GM12878 (cell line): ENCODE results near the gene YTHDF1. TPM values are rescaled to one million over a fixed set of nuclear protein-coding genes. Genes with fewer than 3 reads are reported as not detected.

Source experiments
- ATAC-seq: fragments of 200-7000 bp; cut with Tn5 transposase; 3 replicates; pipeline ENCODE4 v1.9.1; 2020; ENCODE audit warnings: mild to moderate bottlenecking, moderate library complexity
- BruUV-seq: library from RNA; stranded (reverse); fragments of 400-500 nt; replicated peaks from 2 replicates; lab custom pipeline; 2021; lab: Mats Ljungman, UMichigan
- CTCF ChIA-PET: fragments of 300-600 bp; sonication (Branson Sonifier 250); formaldehyde crosslinking; extraction: SDS; loops from one replicate; lab custom pipeline; 2021; ENCODE audit warnings: inconsistent platforms; lab: Yijun Ruan, JAX
- POLR2A ChIA-PET: fragments of 350-600 bp; formaldehyde crosslinking; extraction: SDS; loops from one replicate; lab custom pipeline; 2021; ENCODE audit warnings: inconsistent platforms; lab: Charles Lee
- RAD21 ChIA-PET: fragments of 300-600 bp; sonication (Branson Sonifier 250); formaldehyde crosslinking; loops from one replicate; lab custom pipeline; 2023; ENCODE audit warnings: antibody characterized with exemption; ENCODE audit not compliant: unreplicated experiment; lab: Charles Lee
- SMC1A ChIA-PET: fragments of 300-600 bp; sonication (Branson Sonifier 250); formaldehyde crosslinking; loops from one replicate; lab custom pipeline; 2023; ENCODE audit not compliant: unreplicated experiment, uncharacterized antibody; lab: Charles Lee
- DNase-seq: peaks from one replicate; pipeline ENCODE4 v3.0.0-alpha.2; 2011; ENCODE audit warnings: low read depth, low spot score
- FAIRE-seq: peaks from 3 replicates; lab custom pipeline; 2011; peaks lifted over from hg19 to GRCh38; lab: Jason Lieb, UNC
- H2AFZ ChIP-seq: 2 replicates; pipeline ENCODE4 v1.6.0; 2011; ENCODE audit warnings: low read depth, low read length, control low read depth; ENCODE audit not compliant: control insufficient read depth
- H3K27ac ChIP-seq: 2 replicates; pipeline ENCODE4 v1.5.1; 2011; ENCODE audit warnings: control low read depth; ENCODE audit not compliant: control insufficient read depth, insufficient read depth
- H3K27me3 ChIP-seq, 2 experiments: replicated peaks in 1 of 2; 2 replicates each; pipeline versions ENCODE4 v1.6.0 to v1.6.1; 2011; ENCODE audit warnings: low read length in 1 of 2; ENCODE audit not compliant: control insufficient read depth in 2 of 2, insufficient read depth in 2 of 2
- H3K36me3 ChIP-seq, 2 experiments: 2 replicates each; pipeline ENCODE4 v1.5.1; 2011; ENCODE audit warnings: low read length in 1 of 2; ENCODE audit not compliant: control insufficient read depth in 2 of 2, insufficient read depth in 2 of 2
- H3K4me1 ChIP-seq: 2 replicates; pipeline ENCODE4 v1.6.1; 2011; ENCODE audit warnings: mild to moderate bottlenecking, low read length, moderate library complexity, mixed read lengths; ENCODE audit not compliant: control insufficient read depth, insufficient read depth
- H3K4me2 ChIP-seq: 2 replicates; pipeline ENCODE4 v1.6.0; 2011; ENCODE audit warnings: control low read depth; ENCODE audit not compliant: control insufficient read depth, insufficient read depth
- H3K4me3 ChIP-seq: fragments of 200-600 bp; sonication (generic); 2 replicates; pipeline ENCODE4 v1.5.1; 2016
- H3K79me2 ChIP-seq: 2 replicates; pipeline ENCODE4 v1.6.0; 2011; ENCODE audit warnings: low read length; ENCODE audit not compliant: control insufficient read depth, insufficient read depth
- H3K9ac ChIP-seq: 2 replicates; pipeline ENCODE4 v1.8.0; 2011; ENCODE audit warnings: low read length, control low read depth, mixed read lengths; ENCODE audit not compliant: control insufficient read depth, insufficient read depth
- H3K9me3 ChIP-seq: replicated peaks from 3 replicates; pipeline ENCODE4 v1.5.1; 2011; ENCODE audit warnings: mild to moderate bottlenecking, low read length; ENCODE audit not compliant: control insufficient read depth, insufficient read depth
- H4K20me1 ChIP-seq: 2 replicates; pipeline ENCODE4 v1.6.0; 2011; ENCODE audit not compliant: control insufficient read depth, insufficient read depth
- CBX5 ChIP-seq: sonication (generic); IDR thresholded peaks from 2 replicates; pipeline ENCODE4 v1.6.1; 2016; ENCODE audit warnings: low read depth, moderate library complexity, mild to moderate bottlenecking, inconsistent platforms
- ZNF274 ChIP-seq: IDR thresholded peaks from one replicate; pipeline ENCODE4 v1.8.0; 2011; ENCODE audit not compliant: insufficient read length, insufficient read depth
- WGBS: methylation state at CpG from one replicate; pipeline ENCODE4 v1.1.6; 2016; ENCODE audit warnings: low lambda C conversion rate; ENCODE audit not compliant: insufficient replicate concordance, insufficient coverage; ENCODE audit errors: missing lambda C conversion rate; 5-methylcytosine and 5-hydroxymethylcytosine counted together
- in situ Hi-C: fragments of 300-500 bp; cut with MboI; formaldehyde crosslinking; loops from 9 replicates; pipeline ENCODE4 v1.14.3; 2018; ENCODE audit warnings: mixed read lengths
- intact Hi-C: fragments of 100-400 bp; cut with micrococcal nuclease; formaldehyde crosslinking; loops from one replicate; pipeline ENCODE4 v1.14.2; 2022; ENCODE audit not compliant: unreplicated experiment
- microRNA counts: library from miRNA; unstranded; fragments of <30 nt; microRNA quantifications from one replicate; lab custom pipeline; 2016
- microRNA-seq: library from miRNA; unstranded; fragments of <30 nt; microRNA quantifications from one replicate; pipeline ENCODE4, GENCODE V29; 2018
- polyA plus RNA-seq, 11 experiments: library from polyadenylated mRNA; depleted of rRNA in 4 of 11; unstranded in 6 of 11; stranded (reverse) in 5 of 11; fragments of >200 nt; fragmentation: Nextera tagmentation in 4 of 11; fragmentation: Illumina TruSeq in 1 of 11; extraction: Ambion mirVana in 4 of 11; extraction: Trizol in 1 of 11; gene quantifications; 1 replicate in 1 of 11; 2 replicates in 10 of 11; pipeline versions ENCODE4 v1.2.1 to v1.2.3, GENCODE V29; 2011 to 2016; ENCODE audit warnings: inconsistent platforms in 2 of 11, missing spikeins in 2 of 11, low read depth in 1 of 11
- small RNA-seq: library from RNA; depleted of rRNA; stranded (forward); fragments of <200 nt; gene quantifications from one replicate; pipeline ENCODE3, GENCODE V24; 2014
- total RNA-seq, 4 experiments: library from RNA; depleted of rRNA in 3 of 4; stranded (reverse); fragments of >200 nt in 3 of 4; fragmentation: Illumina TruSeq in 1 of 4; extraction: Trizol in 1 of 4; gene quantifications; 2 replicates each; pipeline versions ENCODE4 v1.2.1 to v1.2.3, GENCODE V29; 2013 to 2021

Gene YTHDF1
- total and polyA plus RNA-seq, 10 of the 15 experiments (the other 5 are each of a cell fraction or from before 2014, with no cell fraction given): 4.6 to 37.8 (median 20.5) TPM

DNA sequence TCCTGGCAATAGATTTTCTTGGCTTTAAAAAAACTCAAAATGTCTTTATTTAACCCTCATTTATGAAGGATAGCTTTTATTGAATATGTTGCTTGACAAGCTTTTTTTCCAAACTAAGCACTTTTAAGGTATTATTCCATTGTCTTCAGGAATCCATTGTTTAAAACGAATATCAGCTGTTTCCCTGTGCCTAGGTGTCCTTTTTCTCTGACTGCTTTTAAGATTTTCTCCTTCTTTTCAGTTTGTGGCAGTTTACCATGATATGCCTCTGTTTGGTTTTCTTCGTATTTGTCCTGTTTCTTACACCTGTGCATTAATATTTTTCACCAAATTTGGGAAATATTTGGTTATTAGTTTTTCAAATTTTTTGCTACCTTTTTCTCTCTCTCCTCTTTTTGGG is 68.4 kb downstream of the YTHDF1 start:
- Histone ChIP-seq H2AFZ (no peak overlapping the region), H3K4me3 (no peak overlapping the region), H3K27me3 (peaks cover 0 to 3% of the 10 kb centered on the region in 2 experiments; a peak in 2 of 4 replicates), H4K20me1 (no peaks in the 10 kb centered on the region), H3K79me2 (no peaks in the 10 kb centered on the region), H3K36me3 (no peaks in the 10 kb centered on the region), H3K27ac (no peak overlapping the region), H3K4me1 (no peaks in the 10 kb centered on the region), H3K9ac (no peak overlapping the region), H3K9me3 (no peaks in the 10 kb centered on the region; the same call in none of the 3 replicates), H3K4me2 (no peak overlapping the region)
- ATAC-seq (no peak), DNase-seq (no peak), FAIRE-seq (no peak)
- RAD21 ChIA-PET: no interaction called here
- POLR2A ChIA-PET: no interaction called here
- intact Hi-C loops: no loop called here
- CTCF ChIA-PET: no interaction called here
- in situ Hi-C loops: no loop called here
- no peak for TF ChIP-seq ZNF274
- TF ChIP-seq CBX5: peak; percentile 84; the same call in 1 of the 2 replicates
- SMC1A ChIA-PET: no interaction called here
- WGBS: 0% methylated on average over 2 of the region's 2 CpGs
- BruUV-seq: no TSS peak

MicroRNA genes within 50 kb of the gene (microRNA counts, 767-probe panel; counts per million panel counts)
- microRNA hsa-miR-124-3p (lab: Ali Mortazavi, UCI): 1,512 counts per million, percentile 58 among the panel's probes with 10 or more counts
- 1,346 counts per million, percentile 48 among the panel's probes with 10 or more counts for microRNA hsa-miR-3196 (lab: Ali Mortazavi, UCI)

Small RNA genes lying within 50 kb of the gene (microRNA-seq; reads per million reads assigned to microRNA genes)
- gene MIR124-3 (not detected), gene MIR3196 (not detected)

Small RNA genes lying within 50 kb of the gene (small RNA-seq; reads per million reads assigned to genes)
- gene MIR124-3 (not detected), gene MIR3196 (not detected)

Other genes with a start within 250 kb of the YTHDF1 start
- not detected in 2 replicates for gene BHLHE23, start 209.2 kb downstream of the YTHDF1 start, total RNA-seq (2014; rRNA removed)
- not detected in 2 replicates for gene BHLHE23, start 209.2 kb downstream of the YTHDF1 start, total RNA-seq (2014; rRNA removed; fragmentation: Illumina TruSeq; extraction: Trizol)
- gene BHLHE23, start 209.2 kb downstream of the YTHDF1 start, total RNA-seq (2021): 0.33 TPM in 1 of 2 replicates, not detected in the other
- not detected in 2 replicates for gene BHLHE23, start 209.2 kb downstream of the YTHDF1 start, polyA plus RNA-seq (2011; rRNA removed)
- not detected in 2 replicates for gene BHLHE23, start 209.2 kb downstream of the YTHDF1 start, polyA plus RNA-seq (2014; fragmentation: Illumina TruSeq; extraction: Trizol)
- gene BHLHE23, start 209.2 kb downstream of the YTHDF1 start, polyA plus RNA-seq (2014; fragmentation: Nextera tagmentation; extraction: Ambion mirVana): not detected
- 0.28 TPM in 1 of 2 replicates, not detected in the other for gene BHLHE23, start 209.2 kb downstream of the YTHDF1 start, polyA plus RNA-seq (2014; rRNA removed)
- gene BHLHE23, start 209.2 kb downstream of the YTHDF1 start, polyA plus RNA-seq (2016; fragmentation: Nextera tagmentation; extraction: Ambion mirVana): not detected
- gene BIRC7, start 19.8 kb upstream of the YTHDF1 start, total RNA-seq (2014; rRNA removed): 0.11 TPM in 1 of 2 replicates, not detected in the other
- gene BIRC7, start 19.8 kb upstream of the YTHDF1 start, total RNA-seq (2014; rRNA removed; fragmentation: Illumina TruSeq; extraction: Trizol): not detected in 2 replicates
- gene BIRC7, start 19.8 kb upstream of the YTHDF1 start, total RNA-seq (2021): not detected in 2 replicates
- 0.26 and 0.31 TPM in 2 replicates for gene BIRC7, start 19.8 kb upstream of the YTHDF1 start, polyA plus RNA-seq (2011; rRNA removed)
- not detected in 2 replicates for gene BIRC7, start 19.8 kb upstream of the YTHDF1 start, polyA plus RNA-seq (2014; fragmentation: Illumina TruSeq; extraction: Trizol)
- gene BIRC7, start 19.8 kb upstream of the YTHDF1 start, polyA plus RNA-seq (2014; fragmentation: Nextera tagmentation; extraction: Ambion mirVana): not detected
- gene BIRC7, start 19.8 kb upstream of the YTHDF1 start, polyA plus RNA-seq (2014; rRNA removed): 0.08 TPM in 1 of 2 replicates, not detected in the other
- not detected for gene BIRC7, start 19.8 kb upstream of the YTHDF1 start, polyA plus RNA-seq (2016; fragmentation: Nextera tagmentation; extraction: Ambion mirVana)
- gene NKAIN4, start 38.3 kb upstream of the YTHDF1 start, total RNA-seq (2014; rRNA removed): not detected in 2 replicates
- not detected in 2 replicates for gene NKAIN4, start 38.3 kb upstream of the YTHDF1 start, total RNA-seq (2014; rRNA removed; fragmentation: Illumina TruSeq; extraction: Trizol)
- gene NKAIN4, start 38.3 kb upstream of the YTHDF1 start, total RNA-seq (2021): not detected in 2 replicates
- gene NKAIN4, start 38.3 kb upstream of the YTHDF1 start, polyA plus RNA-seq (2011; rRNA removed): not detected in 2 replicates
- gene NKAIN4, start 38.3 kb upstream of the YTHDF1 start, polyA plus RNA-seq (2014; fragmentation: Illumina TruSeq; extraction: Trizol): not detected in 2 replicates
- gene NKAIN4, start 38.3 kb upstream of the YTHDF1 start, polyA plus RNA-seq (2014; fragmentation: Nextera tagmentation; extraction: Ambion mirVana): not detected
- gene NKAIN4, start 38.3 kb upstream of the YTHDF1 start, polyA plus RNA-seq (2014; rRNA removed): not detected in 2 replicates
- under 1 TPM in 1 of 2 experiments, not detected in 1; 0.11 TPM for gene NKAIN4, start 38.3 kb upstream of the YTHDF1 start, polyA plus RNA-seq (2016; fragmentation: Nextera tagmentation; extraction: Ambion mirVana)
- gene ARFGAP1, start 56.7 kb upstream of the YTHDF1 start, total RNA-seq (2014; rRNA removed): 32.1 and 40.5 TPM in 2 replicates
- 15.6 and 16.9 TPM in 2 replicates for gene ARFGAP1, start 56.7 kb upstream of the YTHDF1 start, total RNA-seq (2014; rRNA removed; fragmentation: Illumina TruSeq; extraction: Trizol)
- 67.4 and 79.9 TPM in 2 replicates for gene ARFGAP1, start 56.7 kb upstream of the YTHDF1 start, total RNA-seq (2021)
- 19.2 and 26.1 TPM in 2 replicates for gene ARFGAP1, start 56.7 kb upstream of the YTHDF1 start, polyA plus RNA-seq (2011; rRNA removed)
- 6.8 and 15.9 TPM in 2 replicates for gene ARFGAP1, start 56.7 kb upstream of the YTHDF1 start, polyA plus RNA-seq (2014; fragmentation: Illumina TruSeq; extraction: Trizol)
- gene ARFGAP1, start 56.7 kb upstream of the YTHDF1 start, polyA plus RNA-seq (2014; fragmentation: Nextera tagmentation; extraction: Ambion mirVana): 1 to 10 TPM in 1 of 2 experiments, under 1 TPM in 1; 0.45 to 1.5 TPM
- 56.4 and 58.9 TPM in 2 replicates for gene ARFGAP1, start 56.7 kb upstream of the YTHDF1 start, polyA plus RNA-seq (2014; rRNA removed)
- 10 to 100 TPM; 35.6 to 36.6 TPM for gene ARFGAP1, start 56.7 kb upstream of the YTHDF1 start, polyA plus RNA-seq (2016; fragmentation: Nextera tagmentation; extraction: Ambion mirVana)
- gene COL20A1, start 77.1 kb upstream of the YTHDF1 start, total RNA-seq (2014; rRNA removed): not detected in 2 replicates
- not detected in 2 replicates for gene COL20A1, start 77.1 kb upstream of the YTHDF1 start, total RNA-seq (2014; rRNA removed; fragmentation: Illumina TruSeq; extraction: Trizol)
- not detected in 2 replicates for gene COL20A1, start 77.1 kb upstream of the YTHDF1 start, total RNA-seq (2021)
- gene COL20A1, start 77.1 kb upstream of the YTHDF1 start, polyA plus RNA-seq (2011; rRNA removed): not detected in 2 replicates
- not detected in 2 replicates for gene COL20A1, start 77.1 kb upstream of the YTHDF1 start, polyA plus RNA-seq (2014; fragmentation: Illumina TruSeq; extraction: Trizol)
- gene COL20A1, start 77.1 kb upstream of the YTHDF1 start, polyA plus RNA-seq (2014; fragmentation: Nextera tagmentation; extraction: Ambion mirVana): not detected
- not detected in 2 replicates for gene COL20A1, start 77.1 kb upstream of the YTHDF1 start, polyA plus RNA-seq (2014; rRNA removed)
- not detected for gene COL20A1, start 77.1 kb upstream of the YTHDF1 start, polyA plus RNA-seq (2016; fragmentation: Nextera tagmentation; extraction: Ambion mirVana)
- 0.06 TPM in 1 of 2 replicates, not detected in the other for gene CHRNA4, start 145.2 kb upstream of the YTHDF1 start, total RNA-seq (2014; rRNA removed)
- not detected in 2 replicates for gene CHRNA4, start 145.2 kb upstream of the YTHDF1 start, total RNA-seq (2014; rRNA removed; fragmentation: Illumina TruSeq; extraction: Trizol)
- gene CHRNA4, start 145.2 kb upstream of the YTHDF1 start, total RNA-seq (2021): 0.21 and 0.41 TPM in 2 replicates
- gene CHRNA4, start 145.2 kb upstream of the YTHDF1 start, polyA plus RNA-seq (2011; rRNA removed): not detected in 2 replicates
- gene CHRNA4, start 145.2 kb upstream of the YTHDF1 start, polyA plus RNA-seq (2014; fragmentation: Illumina TruSeq; extraction: Trizol): 0.04 TPM in 1 of 2 replicates, not detected in the other
- not detected for gene CHRNA4, start 145.2 kb upstream of the YTHDF1 start, polyA plus RNA-seq (2014; fragmentation: Nextera tagmentation; extraction: Ambion mirVana)
- gene CHRNA4, start 145.2 kb upstream of the YTHDF1 start, polyA plus RNA-seq (2014; rRNA removed): 0.04 and 0.06 TPM in 2 replicates
- gene CHRNA4, start 145.2 kb upstream of the YTHDF1 start, polyA plus RNA-seq (2016; fragmentation: Nextera tagmentation; extraction: Ambion mirVana): under 1 TPM in 1 of 2 experiments, not detected in 1; 0.13 TPM